ENCODE results near the gene PIGW.

Gene PIGW, protein sequence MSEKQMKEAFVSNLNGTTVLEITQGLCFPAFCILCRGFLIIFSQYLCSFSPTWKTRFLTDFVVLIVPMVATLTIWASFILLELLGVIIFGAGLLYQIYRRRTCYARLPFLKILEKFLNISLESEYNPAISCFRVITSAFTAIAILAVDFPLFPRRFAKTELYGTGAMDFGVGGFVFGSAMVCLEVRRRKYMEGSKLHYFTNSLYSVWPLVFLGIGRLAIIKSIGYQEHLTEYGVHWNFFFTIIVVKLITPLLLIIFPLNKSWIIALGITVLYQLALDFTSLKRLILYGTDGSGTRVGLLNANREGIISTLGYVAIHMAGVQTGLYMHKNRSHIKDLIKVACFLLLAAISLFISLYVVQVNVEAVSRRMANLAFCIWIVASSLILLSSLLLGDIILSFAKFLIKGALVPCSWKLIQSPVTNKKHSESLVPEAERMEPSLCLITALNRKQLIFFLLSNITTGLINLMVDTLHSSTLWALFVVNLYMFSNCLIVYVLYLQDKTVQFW

DNA sequence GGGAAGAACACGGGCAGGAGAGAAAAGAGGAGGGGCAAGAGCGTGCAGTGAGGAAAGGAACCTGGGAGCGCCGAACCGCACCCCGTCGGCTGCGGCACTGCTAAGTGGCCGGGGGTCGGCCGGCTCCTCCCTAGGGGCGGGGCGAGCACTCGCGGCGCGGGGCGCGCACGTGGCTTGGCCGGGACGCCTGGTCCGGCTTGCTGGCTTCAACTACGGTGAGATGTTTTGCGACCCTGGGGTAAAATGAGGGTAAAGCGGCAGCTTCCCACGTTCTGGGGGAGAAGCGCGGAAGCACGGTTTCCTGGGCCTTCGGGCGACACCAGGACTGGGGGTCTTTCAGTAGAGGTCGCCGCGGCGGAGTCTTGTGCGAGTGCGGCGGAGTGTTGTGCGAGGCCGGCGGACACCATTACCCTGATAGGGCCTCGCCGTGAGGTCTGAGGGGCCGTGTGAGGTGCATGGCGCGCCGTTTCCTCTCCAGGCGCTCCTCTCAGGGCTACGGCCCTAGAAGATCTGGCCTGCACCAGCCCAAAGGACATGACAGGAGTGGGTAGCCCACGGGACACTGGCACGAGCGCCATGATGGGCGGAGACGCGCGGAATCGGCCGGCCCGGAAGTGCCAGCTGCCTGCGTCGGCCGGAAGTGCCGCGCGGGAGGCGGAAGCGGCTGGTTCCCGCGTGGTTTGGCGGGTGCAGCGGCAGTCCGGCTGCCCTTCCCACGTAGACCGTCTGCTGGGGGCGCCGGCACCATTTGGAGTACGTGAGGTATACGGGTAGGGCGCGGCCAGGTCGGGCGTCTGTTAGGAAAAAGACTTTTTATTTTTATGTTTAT lies at the start of gene PIGW, which contains the start of gene MYO19:
PIGW (plus strand) TSS at position 148 of the 829 bp plus-strand sequence. CDS start 2,115 bp downstream, outside the sequence.
MYO19 (minus strand) TSS at position 29 of the 829 bp plus-strand sequence. CDS start 2,330 bp downstream, outside the sequence.
- peak within 1 kb of the TSS; percentile 90 for H3K27ac ChIP-seq (ENCODE audit: poor library complexity, severe bottlenecking)

DNA sequence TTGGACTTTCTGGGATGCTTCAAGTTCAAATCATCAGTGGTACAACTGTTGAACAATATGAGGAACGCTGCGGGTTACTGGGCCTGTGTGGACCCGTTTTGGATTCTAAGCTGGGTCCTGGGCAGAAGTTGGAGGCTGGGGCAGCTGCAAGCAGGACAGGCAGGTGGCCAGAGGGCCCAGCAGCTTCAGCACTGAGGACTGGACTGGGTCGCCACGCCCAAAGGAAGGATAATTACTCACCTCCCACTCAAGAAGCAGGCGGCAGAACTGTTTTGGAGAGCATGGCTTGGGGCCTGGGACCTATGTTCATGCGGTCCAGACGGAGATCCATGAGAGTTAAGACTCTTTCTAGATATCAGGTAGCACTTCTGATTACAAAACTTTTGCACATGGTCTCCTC lies 49.8 kb upstream of the PIGW start:
- Histone ChIP-seq H3K4me3 (ENCODE audit: severe bottlenecking) (no peak overlapping the region), H3K9me3 (ENCODE audit: severe bottlenecking) (no peaks in the 10 kb centered on the region), H3K4me1 (ENCODE audit: insufficient read depth, poor library complexity, severe bottlenecking) (peaks cover 6% of the 10 kb centered on the region), H3K27ac (ENCODE audit: poor library complexity, severe bottlenecking) (no peak overlapping the region), H3K27me3 (ENCODE audit: insufficient read depth, poor library complexity, severe bottlenecking) (peaks cover 15% of the 10 kb centered on the region), H3K36me3 (ENCODE audit: low read depth) (peaks cover 11% of the 10 kb centered on the region; the same call in 1 of the 2 replicates)
- TF ChIP-seq, protein P1, sequence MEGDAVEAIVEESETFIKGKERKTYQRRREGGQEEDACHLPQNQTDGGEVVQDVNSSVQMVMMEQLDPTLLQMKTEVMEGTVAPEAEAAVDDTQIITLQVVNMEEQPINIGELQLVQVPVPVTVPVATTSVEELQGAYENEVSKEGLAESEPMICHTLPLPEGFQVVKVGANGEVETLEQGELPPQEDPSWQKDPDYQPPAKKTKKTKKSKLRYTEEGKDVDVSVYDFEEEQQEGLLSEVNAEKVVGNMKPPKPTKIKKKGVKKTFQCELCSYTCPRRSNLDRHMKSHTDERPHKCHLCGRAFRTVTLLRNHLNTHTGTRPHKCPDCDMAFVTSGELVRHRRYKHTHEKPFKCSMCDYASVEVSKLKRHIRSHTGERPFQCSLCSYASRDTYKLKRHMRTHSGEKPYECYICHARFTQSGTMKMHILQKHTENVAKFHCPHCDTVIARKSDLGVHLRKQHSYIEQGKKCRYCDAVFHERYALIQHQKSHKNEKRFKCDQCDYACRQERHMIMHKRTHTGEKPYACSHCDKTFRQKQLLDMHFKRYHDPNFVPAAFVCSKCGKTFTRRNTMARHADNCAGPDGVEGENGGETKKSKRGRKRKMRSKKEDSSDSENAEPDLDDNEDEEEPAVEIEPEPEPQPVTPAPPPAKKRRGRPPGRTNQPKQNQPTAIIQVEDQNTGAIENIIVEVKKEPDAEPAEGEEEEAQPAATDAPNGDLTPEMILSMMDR (IDR thresholded peaks at IDR 0.05; ENCODE audit: poor library complexity, severe bottlenecking): no peak
- ATAC-seq (ENCODE audit: low read depth): no peak
- DNase-seq (ENCODE audit: low spot score): no peak

More for the DNA sequence above, at the start of gene PIGW, which contains the start of gene MYO19:
- peak; percentile 94 for DNase-seq (ENCODE audit: low spot score)
- no peaks in the 10 kb centered on the region for H3K4me1 ChIP-seq (ENCODE audit: insufficient read depth, poor library complexity, severe bottlenecking)
- ATAC-seq (ENCODE audit: low read depth): peak; percentile 82
- H3K9me3 ChIP-seq (ENCODE audit: severe bottlenecking): no peaks in the 10 kb centered on the region
- peak within 1 kb of the TSS; percentile 70 for H3K4me3 ChIP-seq (ENCODE audit: severe bottlenecking)
- TF ChIP-seq, protein P1 (IDR thresholded peaks at IDR 0.05; ENCODE audit: poor library complexity, severe bottlenecking): peak; percentile 6
- peaks cover 60% of the 10 kb centered on the region for H3K36me3 ChIP-seq (ENCODE audit: low read depth)
- H3K27me3 ChIP-seq (ENCODE audit: insufficient read depth, poor library complexity, severe bottlenecking): no peaks in the 10 kb centered on the region

DNA sequence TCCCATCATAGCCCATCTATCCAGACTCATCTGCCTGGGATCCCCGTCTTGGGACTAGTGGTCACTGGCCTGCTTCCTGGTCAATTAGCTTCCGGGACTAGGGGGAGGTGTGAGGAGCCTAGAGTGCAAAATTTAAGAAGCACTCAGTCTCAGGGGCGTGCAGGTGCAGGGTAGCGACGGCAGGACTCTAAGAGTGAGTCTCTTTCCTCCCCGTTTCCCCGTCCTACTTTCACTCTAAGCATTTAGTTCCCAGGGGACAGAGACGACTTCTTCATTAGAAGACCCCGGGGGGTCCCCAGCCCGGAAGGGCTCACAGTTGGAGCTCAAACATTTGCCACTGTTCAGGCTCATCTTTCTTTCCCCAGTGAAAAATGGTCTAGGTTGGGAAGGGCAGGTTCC lies 49.0 kb upstream of the PIGW start:
- TF ChIP-seq, protein P1 (IDR thresholded peaks at IDR 0.05; ENCODE audit: poor library complexity, severe bottlenecking): no peak
- H3K4me1 ChIP-seq (ENCODE audit: insufficient read depth, poor library complexity, severe bottlenecking): peaks cover 6% of the 10 kb centered on the region
- ATAC-seq (ENCODE audit: low read depth) (no peak), DNase-seq (ENCODE audit: low spot score) (no peak)
- no peaks in the 10 kb centered on the region for H3K9me3 ChIP-seq (ENCODE audit: severe bottlenecking)
- peak overlapping the region; percentile 50 for H3K27ac ChIP-seq (ENCODE audit: poor library complexity, severe bottlenecking)
- peak overlapping the region; percentile 52 for H3K4me3 ChIP-seq (ENCODE audit: severe bottlenecking)
- peaks cover 11% of the 10 kb centered on the region for H3K27me3 ChIP-seq (ENCODE audit: insufficient read depth, poor library complexity, severe bottlenecking)
- peaks cover 14% of the 10 kb centered on the region; the same call in 1 of the 2 replicates for H3K36me3 ChIP-seq (ENCODE audit: low read depth)

DNA sequence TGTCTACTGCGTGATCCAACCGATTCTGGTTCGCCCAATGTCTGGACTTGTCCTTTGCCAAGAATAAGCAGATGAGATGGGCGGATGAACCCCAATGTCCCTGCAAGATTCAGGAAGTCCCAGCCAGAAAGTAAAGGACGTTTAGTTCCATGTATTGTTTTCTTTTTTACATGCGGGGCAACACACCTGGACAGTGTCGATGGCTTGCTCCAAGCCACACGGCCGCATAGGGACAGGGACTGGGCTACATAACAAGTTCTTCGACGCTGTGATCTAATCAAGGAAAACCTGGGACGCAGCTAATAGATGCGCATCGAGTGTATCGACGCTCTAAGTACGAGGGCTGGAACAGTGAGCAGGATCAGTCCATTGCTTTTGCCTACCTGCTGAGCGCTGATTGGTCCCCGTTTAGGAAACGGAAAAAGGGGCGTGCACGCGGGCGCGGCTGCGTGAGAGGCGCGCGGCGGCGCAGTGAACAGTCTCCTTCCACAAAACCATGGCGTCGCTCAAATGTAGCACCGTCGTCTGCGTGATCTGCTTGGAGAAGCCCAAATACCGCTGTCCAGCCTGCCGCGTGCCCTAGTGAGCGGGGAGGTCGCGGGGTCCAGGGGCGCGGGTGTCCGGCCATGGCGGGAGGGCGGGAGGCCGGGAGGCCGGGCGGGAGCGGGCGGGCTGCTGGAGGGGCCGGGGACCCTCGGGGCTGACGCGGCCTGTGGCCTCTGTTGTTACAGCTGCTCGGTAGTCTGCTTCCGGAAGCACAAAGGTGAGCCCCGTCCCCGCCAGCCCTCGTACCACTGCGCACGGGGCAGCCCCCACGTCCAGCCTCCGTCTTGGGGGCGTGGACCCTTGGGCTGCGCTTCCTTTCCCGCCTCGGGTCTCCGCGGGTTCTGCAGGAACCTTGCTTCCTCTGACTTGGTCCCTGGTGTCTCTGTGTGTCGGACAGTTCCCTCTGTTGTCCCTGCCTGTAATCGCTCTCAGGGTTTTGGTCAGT lies 48.3 kb upstream of the PIGW start, which contains the start of gene ZNHIT3:
ZNHIT3 (plus strand) TSS at position 478 of the 991 bp plus-strand sequence; CDS start at position 497, 19 bp downstream.
- DNase-seq (ENCODE audit: low spot score) (peak; percentile 90), ATAC-seq (ENCODE audit: low read depth) (peak; percentile 85)
- H3K27ac ChIP-seq (ENCODE audit: poor library complexity, severe bottlenecking): peak within 1 kb of the TSS; percentile 50
- H3K27me3 ChIP-seq (ENCODE audit: insufficient read depth, poor library complexity, severe bottlenecking): peaks cover 11% of the 10 kb centered on the region
- H3K4me1 ChIP-seq (ENCODE audit: insufficient read depth, poor library complexity, severe bottlenecking): peaks cover 6% of the 10 kb centered on the region
- H3K9me3 ChIP-seq (ENCODE audit: severe bottlenecking): no peaks in the 10 kb centered on the region
- peak within 1 kb of the TSS; percentile 52 for H3K4me3 ChIP-seq (ENCODE audit: severe bottlenecking)
- TF ChIP-seq, protein P1 (IDR thresholded peaks at IDR 0.05; ENCODE audit: poor library complexity, severe bottlenecking): no peak
- peaks cover 17% of the 10 kb centered on the region; the same call in 1 of the 2 replicates for H3K36me3 ChIP-seq (ENCODE audit: low read depth)
